ENCODE measurements around the gene CYP2S1.
A peak's percentile ranks its signal among the peaks of the same experiment; 100 is the strongest.
"Not testable (repeated sequence)": the region's sequence is repeated elsewhere in the genome, so short reads cannot be mapped to it uniquely, and the experiment has no call there.

CYP2S1 gene

GRCh38 chr19:41198559-41198958, 5.5 kb downstream of the CYP2S1 start:
- TF ChIP-seq, protein P1, sequence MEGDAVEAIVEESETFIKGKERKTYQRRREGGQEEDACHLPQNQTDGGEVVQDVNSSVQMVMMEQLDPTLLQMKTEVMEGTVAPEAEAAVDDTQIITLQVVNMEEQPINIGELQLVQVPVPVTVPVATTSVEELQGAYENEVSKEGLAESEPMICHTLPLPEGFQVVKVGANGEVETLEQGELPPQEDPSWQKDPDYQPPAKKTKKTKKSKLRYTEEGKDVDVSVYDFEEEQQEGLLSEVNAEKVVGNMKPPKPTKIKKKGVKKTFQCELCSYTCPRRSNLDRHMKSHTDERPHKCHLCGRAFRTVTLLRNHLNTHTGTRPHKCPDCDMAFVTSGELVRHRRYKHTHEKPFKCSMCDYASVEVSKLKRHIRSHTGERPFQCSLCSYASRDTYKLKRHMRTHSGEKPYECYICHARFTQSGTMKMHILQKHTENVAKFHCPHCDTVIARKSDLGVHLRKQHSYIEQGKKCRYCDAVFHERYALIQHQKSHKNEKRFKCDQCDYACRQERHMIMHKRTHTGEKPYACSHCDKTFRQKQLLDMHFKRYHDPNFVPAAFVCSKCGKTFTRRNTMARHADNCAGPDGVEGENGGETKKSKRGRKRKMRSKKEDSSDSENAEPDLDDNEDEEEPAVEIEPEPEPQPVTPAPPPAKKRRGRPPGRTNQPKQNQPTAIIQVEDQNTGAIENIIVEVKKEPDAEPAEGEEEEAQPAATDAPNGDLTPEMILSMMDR (conservative IDR thresholded peaks at IDR 0.05; ENCODE audit: low read depth, low read length) = no peak
- H3K4me3 ChIP-seq (ENCODE audit: low read length) = no peak overlapping the region

DNA sequence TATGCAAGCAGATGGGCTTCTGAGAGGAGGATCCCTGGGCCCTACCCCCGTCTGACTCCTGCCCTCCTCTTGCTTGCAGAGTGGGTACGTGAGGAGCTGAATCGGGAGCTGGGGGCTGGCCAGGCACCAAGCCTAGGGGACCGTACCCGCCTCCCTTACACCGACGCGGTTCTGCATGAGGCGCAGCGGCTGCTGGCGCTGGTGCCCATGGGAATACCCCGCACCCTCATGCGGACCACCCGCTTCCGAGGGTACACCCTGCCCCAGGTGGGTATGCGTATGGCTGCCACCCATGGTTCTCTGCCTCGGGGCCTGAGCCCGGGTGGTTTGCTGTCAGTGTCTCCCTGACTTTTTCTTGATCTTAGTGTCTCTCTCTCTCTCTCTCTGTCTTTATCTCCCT, 10.4 kb downstream of the CYP2S1 start:
- DNase-seq (ENCODE audit: low read depth) = no peak
- TF ChIP-seq, protein P1 (conservative IDR thresholded peaks at IDR 0.05; ENCODE audit: low read depth, low read length) = no peak
- H3K4me3 ChIP-seq (ENCODE audit: low read length) = no peak overlapping the region

More at GRCh38 chr19:41198559-41198958, 5.5 kb downstream of the CYP2S1 start:
- no peak for DNase-seq (ENCODE audit: low read depth)

DNA sequence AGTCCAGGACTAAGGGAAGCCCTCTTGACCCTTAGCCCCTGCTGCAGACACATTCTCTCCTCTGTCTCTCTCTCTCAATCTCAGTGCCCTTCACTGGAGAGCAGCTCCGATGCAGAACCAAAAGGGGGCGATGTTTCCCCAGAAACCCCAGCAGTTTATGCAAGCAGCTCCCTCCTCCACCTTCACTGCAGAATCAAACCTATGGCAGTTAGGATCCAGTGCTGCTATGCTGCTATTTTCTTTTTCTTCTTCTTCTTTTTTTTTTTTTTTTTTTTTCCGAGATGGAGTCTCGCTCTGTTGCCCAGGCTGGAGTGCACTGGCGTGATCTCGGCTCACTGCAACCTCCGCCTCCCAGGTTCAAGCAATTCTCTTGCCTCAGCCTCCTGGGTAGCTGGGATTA, 11.3 kb downstream of the CYP2S1 start:
- not testable (repeated sequence) for H3K4me3 ChIP-seq (ENCODE audit: low read length)
- peak; percentile 45 for DNase-seq (ENCODE audit: low read depth)
- TF ChIP-seq, protein P1 (conservative IDR thresholded peaks at IDR 0.05; ENCODE audit: low read depth, low read length) = peak; percentile 97

- TF ChIP-seq, protein P1 (conservative IDR thresholded peaks at IDR 0.05; ENCODE audit: low read depth, low read length) = no peak
- no peak for DNase-seq (ENCODE audit: low read depth)
- H3K4me3 ChIP-seq (ENCODE audit: low read length) = no peak overlapping the region
These were observed 13.0 kb downstream of the CYP2S1 start for GRCh38 chr19:41205995-41206394.

GRCh38 chr19:41206456-41206855, 13.4 kb downstream of the CYP2S1 start:
- DNase-seq (ENCODE audit: low read depth) = no peak
- TF ChIP-seq, protein P1 (conservative IDR thresholded peaks at IDR 0.05; ENCODE audit: low read depth, low read length) = no peak
- no peak overlapping the region for H3K4me3 ChIP-seq (ENCODE audit: low read length)

- TF ChIP-seq, protein P1 (conservative IDR thresholded peaks at IDR 0.05; ENCODE audit: low read depth, low read length) = no peak
- DNase-seq (ENCODE audit: low read depth) = no peak
- no peak overlapping the region for H3K4me3 ChIP-seq (ENCODE audit: low read length)
These were observed 14.1 kb downstream of the CYP2S1 start for GRCh38 chr19:41206926-41207750.

DNA sequence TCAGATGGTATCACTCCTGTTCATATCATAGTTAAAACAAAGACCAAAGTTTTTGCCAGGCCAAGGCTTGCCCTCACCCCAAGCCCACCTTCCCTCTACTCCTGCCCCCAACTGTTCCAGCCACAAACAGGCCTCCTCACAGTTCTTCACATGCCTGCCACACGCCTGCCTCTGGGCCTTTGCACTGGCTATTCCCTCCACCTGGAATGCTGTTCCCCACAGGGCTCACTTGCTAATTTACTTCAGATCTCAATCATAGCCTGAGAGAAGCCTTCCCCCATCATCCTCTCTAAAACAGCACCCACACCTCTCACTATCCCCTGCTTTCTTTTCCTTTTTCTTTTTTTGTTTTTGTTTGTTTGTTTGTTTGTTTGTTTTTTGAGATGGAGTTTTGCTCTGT, 21.1 kb downstream of the CYP2S1 start:
- no peak overlapping the region for H3K4me3 ChIP-seq (ENCODE audit: low read length)
- TF ChIP-seq, protein P1 (conservative IDR thresholded peaks at IDR 0.05; ENCODE audit: low read depth, low read length) = no peak
- no peak for DNase-seq (ENCODE audit: low read depth)
